Measurements from ENCODE around the gene RPS6KA2.

The RPS6KA2 gene

DNA sequence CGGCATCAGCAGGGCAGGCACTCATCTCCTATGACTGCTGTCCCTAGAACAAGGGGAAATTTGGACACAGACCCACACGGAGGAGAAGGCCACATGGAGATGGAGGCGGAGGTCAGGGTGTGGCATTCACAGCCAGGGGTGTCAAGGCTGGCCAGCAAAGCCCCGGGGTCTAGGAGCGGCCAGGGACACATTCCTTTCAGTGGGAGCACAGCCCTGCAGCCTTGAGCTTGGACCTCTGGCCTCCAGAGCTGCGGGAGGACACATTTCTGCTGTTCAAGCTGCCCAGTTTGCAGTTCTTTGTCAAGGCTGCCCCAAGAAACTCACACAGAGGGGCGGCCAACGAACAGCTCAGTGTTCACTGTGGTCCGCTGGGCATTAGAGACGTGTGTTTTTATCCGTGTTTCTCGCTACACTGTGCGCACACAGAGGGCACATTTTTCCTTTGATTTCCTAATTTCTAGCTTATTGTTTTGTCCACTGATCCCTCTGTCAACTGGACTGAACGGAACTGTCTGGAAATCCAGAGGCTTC, 150.9 kb downstream of the RPS6KA2 start:
- no peak for DNase-seq

GRCh38 chr6:166474721-166475565, 152.1 kb downstream of the RPS6KA2 start:
- DNase-seq, result no peak

- DNase-seq, result no peak
Measured at GRCh38 chr6:166473886-166474571, 153.0 kb downstream of the RPS6KA2 start.

DNA sequence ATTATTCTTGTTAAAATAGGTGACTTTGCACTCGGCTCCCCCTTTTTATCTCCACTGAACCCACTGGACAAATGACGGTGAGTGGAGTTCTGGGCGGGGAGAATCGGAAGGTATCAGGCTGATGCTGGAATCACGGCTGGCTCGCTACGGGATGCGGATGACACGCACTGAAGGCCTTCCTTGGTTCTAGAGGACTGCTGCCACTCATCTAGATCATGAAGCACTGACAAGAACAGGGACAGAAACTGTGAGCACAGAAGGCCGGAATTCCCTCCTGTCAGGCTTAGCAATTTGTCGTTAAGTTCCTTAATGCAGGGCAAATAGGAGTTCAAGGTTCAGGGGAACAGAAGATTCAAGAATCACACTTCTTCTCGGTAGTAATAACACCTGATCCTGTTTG, 154.4 kb downstream of the RPS6KA2 start:
- DNase-seq, result no peak

GRCh38 chr6:166471797-166472260, 155.2 kb downstream of the RPS6KA2 start:
- DNase-seq, result no peak

DNA sequence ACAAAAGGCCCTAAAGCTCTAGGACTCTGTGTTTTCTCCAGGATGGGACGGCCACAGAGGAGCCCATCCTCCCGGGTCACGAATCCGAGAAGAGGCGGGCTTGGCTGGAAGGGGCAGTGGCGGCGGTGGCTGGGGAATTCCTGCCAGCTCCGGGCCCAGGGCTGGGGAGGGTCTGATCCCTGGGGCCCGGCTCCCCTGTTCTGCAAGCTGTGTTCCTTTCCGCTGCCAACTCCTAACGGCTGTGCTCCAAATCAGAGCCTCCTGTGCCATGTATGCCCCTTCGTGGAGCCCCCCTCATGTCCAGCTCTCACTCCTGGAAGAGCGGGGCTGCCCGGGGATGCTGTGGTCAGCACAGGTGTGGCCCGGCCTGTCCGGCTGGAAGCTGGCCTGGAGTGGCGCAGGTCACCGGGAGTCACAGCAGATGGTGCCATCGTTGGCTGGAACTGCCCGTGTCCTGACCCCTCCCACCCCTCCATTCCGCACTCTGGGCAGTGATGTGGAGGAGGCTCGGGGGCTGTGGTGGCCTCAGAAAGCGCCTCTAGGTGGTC, 156.1 kb downstream of the RPS6KA2 start:
- no peak for DNase-seq

DNA sequence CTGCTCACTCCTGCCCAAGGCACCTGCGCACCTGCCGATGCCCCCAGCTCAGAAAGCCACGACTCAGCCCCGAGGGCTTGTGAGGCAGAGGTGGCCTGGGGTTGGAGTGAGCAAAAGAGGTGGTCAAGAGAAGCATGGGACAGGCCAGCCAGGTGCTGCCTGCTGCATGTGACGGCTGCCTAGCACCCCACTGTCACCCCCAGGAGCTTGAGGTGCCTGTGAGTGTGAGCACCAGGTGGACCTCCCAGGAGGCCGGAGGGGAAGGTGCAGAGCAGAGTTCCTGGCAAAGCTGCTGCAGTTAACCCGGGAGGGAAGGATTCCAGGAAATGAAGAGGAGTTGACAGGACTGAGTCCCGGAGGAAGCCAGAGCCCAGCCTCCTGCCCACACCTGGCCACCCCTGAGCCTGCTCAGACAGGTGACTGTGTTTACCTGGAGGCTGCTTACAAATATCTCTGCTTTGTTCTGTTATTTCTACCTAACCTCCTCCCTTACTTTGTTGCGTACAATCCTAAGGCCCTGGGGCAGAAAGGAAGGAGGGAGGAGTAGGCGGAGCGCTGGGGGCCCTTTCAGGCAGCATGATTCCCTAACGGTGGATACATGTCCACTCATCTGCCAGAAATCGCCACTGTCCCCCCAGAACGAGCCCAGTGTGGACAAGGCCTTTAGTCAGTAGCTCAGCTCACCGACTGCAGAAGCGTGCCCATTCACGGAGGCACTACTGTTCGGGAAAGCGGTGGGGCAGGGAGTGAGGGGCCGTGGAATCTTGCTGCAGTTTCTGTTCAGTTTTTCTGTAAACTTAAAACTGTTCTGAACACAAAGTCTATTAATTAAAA, 156.8 kb downstream of the RPS6KA2 start:
- DNase-seq, result no peak

DNA sequence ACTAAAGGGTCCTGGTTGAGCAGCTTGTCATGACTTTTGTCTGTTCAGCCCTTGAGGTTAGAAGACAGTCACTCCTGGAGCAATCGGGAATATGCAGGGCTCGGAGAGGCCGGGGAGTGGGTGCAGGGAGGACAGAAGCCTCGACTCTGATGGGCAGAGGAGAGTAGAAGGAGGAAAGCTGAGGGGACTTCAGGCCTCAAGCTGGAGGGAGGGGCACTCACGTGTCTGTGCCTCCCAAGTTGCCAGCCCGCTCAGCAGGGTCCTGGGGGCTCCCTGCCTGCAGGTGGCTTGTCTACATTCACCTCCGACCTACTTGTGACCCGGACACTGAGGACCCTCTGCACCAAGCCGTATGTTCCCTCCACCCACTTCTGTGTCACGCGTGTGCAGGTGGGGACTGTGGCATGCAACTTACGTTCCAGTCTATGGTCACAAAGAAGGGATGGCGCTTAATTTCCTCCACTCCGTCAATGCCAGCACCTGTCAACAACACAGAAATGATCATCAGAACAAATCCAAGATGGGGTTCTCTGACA, 157.6 kb downstream of the RPS6KA2 start:
- DNase-seq, result no peak

DNA sequence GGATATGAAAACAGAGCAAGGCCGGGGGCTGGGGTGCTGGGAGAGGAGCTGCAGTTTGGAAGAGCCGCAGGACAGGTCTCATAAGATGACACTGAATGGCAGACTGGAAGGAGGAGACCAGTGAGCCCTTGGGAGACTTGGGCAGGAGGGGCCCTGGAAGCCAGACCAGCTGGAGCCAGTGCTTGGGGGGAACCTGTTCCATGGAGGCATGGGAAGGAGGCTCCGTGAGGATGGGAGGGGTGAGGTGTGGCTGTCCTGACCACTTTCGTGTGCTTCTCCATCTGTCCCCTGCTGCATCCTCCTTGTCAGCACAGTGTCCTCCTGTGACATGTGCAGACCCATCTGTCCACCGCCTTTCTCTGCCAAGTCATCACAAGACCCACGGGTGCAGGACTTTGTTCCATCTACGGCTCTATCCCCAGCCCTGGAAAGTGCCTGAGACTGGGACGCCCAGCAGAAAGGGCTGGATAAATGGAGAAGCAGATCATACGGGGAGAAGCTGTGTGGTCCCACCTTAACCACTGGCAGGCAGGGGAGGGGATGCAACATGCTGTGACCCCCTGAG, 159.5 kb downstream of the RPS6KA2 start:
- DNase-seq, result no peak

GRCh38 chr6:166466178-166467122, 160.6 kb downstream of the RPS6KA2 start:
- DNase-seq, result no peak

- DNase-seq, result no peak
Measured at GRCh38 chr6:166465671-166466087, 161.4 kb downstream of the RPS6KA2 start.

GRCh38 chr6:166465003-166465399, 162.1 kb downstream of the RPS6KA2 start:
- DNase-seq, result no peak

DNA sequence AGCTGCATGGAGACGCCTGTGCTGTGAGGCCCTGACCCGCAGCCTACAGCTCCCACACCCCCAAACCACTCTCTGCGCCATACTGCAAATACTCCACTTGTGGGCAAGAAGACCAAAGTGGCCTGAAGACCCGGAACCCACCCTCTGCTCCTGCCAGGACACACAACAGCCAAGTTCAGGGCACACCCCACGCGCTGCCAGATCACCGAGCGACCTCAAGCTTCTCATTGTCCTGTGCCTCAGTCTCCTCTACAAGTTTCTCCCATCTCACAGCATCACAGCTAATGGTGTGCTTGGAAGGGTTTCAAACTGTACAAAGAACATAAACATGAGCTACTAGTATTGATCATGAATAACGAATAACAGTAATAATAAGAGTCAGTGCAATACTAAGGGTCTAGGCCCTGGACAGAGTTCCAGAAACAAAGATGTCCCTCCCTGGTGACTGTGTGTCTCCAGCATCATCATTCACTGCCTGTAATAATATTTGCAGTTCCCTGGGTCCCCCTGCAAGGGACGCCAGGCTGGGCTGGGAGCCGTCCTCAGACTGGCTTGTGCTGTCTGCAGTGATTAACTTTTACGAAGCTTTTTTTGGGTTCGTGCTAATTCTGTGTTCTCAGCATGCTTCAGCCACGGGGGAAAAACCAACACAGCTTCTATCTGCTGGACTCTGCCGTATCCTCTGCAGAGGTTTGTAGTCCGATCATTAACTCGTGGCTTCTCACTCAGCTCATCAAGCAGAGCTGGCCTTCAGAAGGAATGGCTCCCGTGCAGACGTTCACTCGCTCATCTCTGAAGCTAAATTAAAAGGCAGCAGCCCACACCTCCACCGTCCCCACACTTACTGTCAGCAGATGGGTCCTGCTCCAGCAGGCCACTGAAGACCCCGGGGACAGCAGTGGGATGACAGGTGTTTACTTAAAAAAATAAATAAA, 162.7 kb downstream of the RPS6KA2 start:
- no peak for DNase-seq

- DNase-seq, result no peak
Measured at GRCh38 chr6:166463359-166464067, 163.5 kb downstream of the RPS6KA2 start.

- no peak for DNase-seq
Measured at GRCh38 chr6:166462461-166463135, 164.5 kb downstream of the RPS6KA2 start.

GRCh38 chr6:166461821-166462460, 165.1 kb downstream of the RPS6KA2 start:
- DNase-seq, result no peak

GRCh38 chr6:166460473-166461437, 166.3 kb downstream of the RPS6KA2 start:
- DNase-seq, result no peak

Measured in CD4-positive, alpha-beta T cell treated with Interleukin-15 for 1 hour (primary cell).